Endothelial cell of umbilical vein (primary cell): ENCODE measurements around the gene TOR1A. TPM values are rescaled to one million over a fixed set of nuclear protein-coding genes. Genes with fewer than 3 reads are reported as not detected.

Source experiments
- BruUV-seq: library from RNA; stranded (reverse); fragments of 400-500 nt; replicated peaks from 2 replicates; lab custom pipeline; 2021; lab: Mats Ljungman, UMichigan
- CTCF ChIA-PET: fragments of 300-600, 350-600 bp; sonication (Branson Sonifier 250); formaldehyde crosslinking; loops from one replicate; lab custom pipeline; 2021; ENCODE audit warnings: antibody characterized with exemption, inconsistent platforms; lab: Charles Lee
- POLR2A ChIA-PET: fragments of 300-600, 350-600 bp; sonication (Branson Sonifier 250); formaldehyde crosslinking; loops from one replicate; lab custom pipeline; 2021; ENCODE audit warnings: antibody characterized with exemption, inconsistent platforms; lab: Charles Lee
- DNase-seq: peaks from one replicate; pipeline ENCODE4 v3.0.0-alpha.2; 2011; ENCODE audit warnings: low read depth, low spot score
- FAIRE-seq: peaks from 2 replicates; lab custom pipeline; 2011; peaks lifted over from hg19 to GRCh38; lab: Jason Lieb, UNC
- H2AFZ ChIP-seq: 2 replicates; pipeline ENCODE4 v1.6.0; 2012; ENCODE audit warnings: low read depth, low read length, control low read depth, inconsistent platforms
- H3K27ac ChIP-seq: 2 replicates; pipeline ENCODE4 v1.5.1; 2011; ENCODE audit warnings: low read depth, mild to moderate bottlenecking, control low read depth, low read length, moderate library complexity; ENCODE audit not compliant: insufficient read depth
- H3K27me3 ChIP-seq, 2 experiments: 2 replicates each; pipeline versions ENCODE4 v1.6.0 to v1.6.1; 2011; ENCODE audit warnings: low read length in 2 of 2, mixed read lengths in 1 of 2; ENCODE audit not compliant: control insufficient read depth in 2 of 2, insufficient read depth in 2 of 2
- H3K36me3 ChIP-seq, 2 experiments: 2 replicates in 1 of 2; 3 replicates in 1 of 2; pipeline ENCODE4 v1.5.1; 2011; ENCODE audit warnings: low read length in 2 of 2, mild to moderate bottlenecking in 1 of 2, moderate library complexity in 1 of 2; ENCODE audit not compliant: control insufficient read depth in 2 of 2, insufficient read depth in 2 of 2; ENCODE audit errors: extremely low read depth in 1 of 2
- H3K4me1 ChIP-seq: 3 replicates; pipeline ENCODE4 v1.5.1; 2011; ENCODE audit warnings: mild to moderate bottlenecking, low read length; ENCODE audit not compliant: control insufficient read depth, insufficient read depth; ENCODE audit errors: extremely low read depth
- H3K4me2 ChIP-seq: 2 replicates; pipeline ENCODE4 v1.6.1; 2011; ENCODE audit warnings: low read length, control low read depth, mixed read lengths; ENCODE audit not compliant: insufficient read depth
- H3K4me3 ChIP-seq, 3 experiments: fragments of 200-600 bp in 1 of 3; sonication (generic), shearing (Covaris generic) in 1 of 3; replicated peaks in 1 of 3; 2 replicates each; pipeline ENCODE4 v1.5.1; 2011 to 2016; ENCODE audit warnings: control low read depth in 3 of 3, low read length in 3 of 3, mild to moderate bottlenecking in 2 of 3, inconsistent platforms in 1 of 3, low read depth in 1 of 3, moderate library complexity in 1 of 3; ENCODE audit not compliant: insufficient read depth in 1 of 3
- H3K79me2 ChIP-seq: 2 replicates; pipeline ENCODE4 v1.6.0; 2012; ENCODE audit warnings: low read length, inconsistent platforms; ENCODE audit not compliant: control insufficient read depth, insufficient read depth
- H3K9ac ChIP-seq: replicated peaks from 2 replicates; pipeline ENCODE3; 2011; ENCODE audit warnings: low read length, control low read depth; ENCODE audit not compliant: insufficient read depth; ENCODE audit errors: extremely low read depth
- H3K9me1 ChIP-seq: replicated peaks from 3 replicates; pipeline ENCODE4 v1.6.0; 2011; ENCODE audit warnings: mild to moderate bottlenecking, low read length; ENCODE audit not compliant: control insufficient read depth, insufficient read depth; ENCODE audit errors: extremely low read depth
- H3K9me3 ChIP-seq: replicated peaks from 2 replicates; pipeline ENCODE4 v1.5.1; 2012; ENCODE audit warnings: low read length, inconsistent platforms; ENCODE audit not compliant: control insufficient read depth, insufficient read depth
- H4K20me1 ChIP-seq: replicated peaks from 2 replicates; pipeline ENCODE3; 2011; ENCODE audit warnings: mild to moderate bottlenecking, low read length; ENCODE audit not compliant: control insufficient read depth, insufficient read depth; ENCODE audit errors: extremely low read depth
- CTCF ChIP-seq, 2 donors: IDR thresholded peaks; 1 replicate in 1 of 2; 2 replicates in 1 of 2; pipeline ENCODE4 v1.5.1; 2011; ENCODE audit warnings: low read length in 2 of 2, mild to moderate bottlenecking in 2 of 2, moderate library complexity in 2 of 2, control low read depth in 1 of 2, inconsistent platforms in 1 of 2, low read depth in 1 of 2; ENCODE audit not compliant: insufficient read depth in 1 of 2; ENCODE audit errors: extremely low read depth in 1 of 2
- EZH2 ChIP-seq: IDR thresholded peaks from 2 replicates; pipeline ENCODE4 v1.6.1; 2012; ENCODE audit warnings: borderline replicate concordance, low read depth, mild to moderate bottlenecking, moderate library complexity, low read length, inconsistent platforms; ENCODE audit not compliant: severe bottlenecking
- FOS ChIP-seq: IDR thresholded peaks from 2 replicates; pipeline ENCODE4 v1.6.1; 2011; ENCODE audit warnings: mild to moderate bottlenecking, low read length, moderate library complexity, borderline replicate concordance; ENCODE audit not compliant: insufficient read depth
- GATA2 ChIP-seq: IDR thresholded peaks from 2 replicates; pipeline ENCODE4 v1.7.0; 2011; ENCODE audit warnings: low read depth, mild to moderate bottlenecking, moderate library complexity, mixed read lengths, low read length; ENCODE audit not compliant: insufficient read length, insufficient read depth
- JUN ChIP-seq: IDR thresholded peaks from 2 replicates; pipeline ENCODE4 v1.6.1; 2011; ENCODE audit warnings: borderline replicate concordance, low read depth; ENCODE audit not compliant: insufficient read length, insufficient read depth
- MYC ChIP-seq: IDR thresholded peaks from one replicate; pipeline ENCODE4 v1.6.1; 2011; ENCODE audit warnings: mild to moderate bottlenecking, low read depth, low read length
- POLR2A ChIP-seq: IDR thresholded peaks from 2 replicates; pipeline ENCODE4 v1.6.1; 2012; ENCODE audit warnings: low read depth, mild to moderate bottlenecking, control low read depth, low read length
- POLR2AphosphoS5 ChIP-seq: IDR thresholded peaks from 2 replicates; pipeline ENCODE4 v1.6.1; 2012; ENCODE audit warnings: low read depth, mild to moderate bottlenecking, control low read depth, low read length, moderate library complexity; ENCODE audit not compliant: insufficient read depth
- dilution Hi-C: fragments of 300-500 bp; cut with MboI; formaldehyde crosslinking; loops from one replicate; pipeline ENCODE4 v1.15.0; 2019; ENCODE audit warnings: low sequenced_read_pairs; ENCODE audit not compliant: extremely low pct_ligation_motif_present
- intact Hi-C: fragments of 100-400 bp; cut with micrococcal nuclease; formaldehyde crosslinking; loops from one replicate; pipeline ENCODE4 v1.10.0; 2022
- polyA plus RNA-seq, 4 experiments: library from polyadenylated mRNA; depleted of rRNA in 3 of 4; stranded (reverse) in 3 of 4; unstranded in 1 of 4; fragments of >200 nt; gene quantifications; 2 replicates each; pipeline versions ENCODE4 v1.2.1 to v1.2.3, GENCODE V29; 2011 to 2012; ENCODE audit warnings: missing spikeins in 1 of 4
- total RNA-seq: library from RNA; stranded (reverse); gene quantifications from 2 replicates; pipeline ENCODE4 v1.2.3, GENCODE V29; 2021
- TF ChIP-seq, protein P1 (sequence below): IDR thresholded peaks from 2 replicates; pipeline ENCODE4 v1.6.1; 2011; ENCODE audit not compliant: insufficient read depth, insufficient read length

Gene TOR1A
- total and polyA plus RNA-seq, 2 donors (not counting 3 experiments of a cell fraction or from before 2014, with no cell fraction given) = 57.8 to 89.8 TPM

- peaks cover 4% of the 10 kb centered on the region for H3K4me1 ChIP-seq
- H3K36me3 ChIP-seq = no peaks in the 10 kb centered on the region
- DNase-seq (peak; percentile 78), FAIRE-seq (peak; percentile 94)
- H3K9me1 ChIP-seq = no peaks in the 10 kb centered on the region
- ChIA-PET POLR2A (interaction anchor here (0.9 kb wide), 1 partner anchor 150 kb away, joined by 3 read pairs; no protein-coding TSS in a partner anchor), CTCF (interaction anchor here (0.6 to 2.5 kb wide), 13 partner anchors 9 to 645 kb away, joined by 3 to 28 read pairs (median 4); partner anchors contain the start of gene ASB6)
- dilution Hi-C loops (loop anchor here (5.0 kb wide), 1 partner anchor 50 kb away; no protein-coding TSS in a partner anchor), intact Hi-C loops (no loop called here)
- H3K79me2 ChIP-seq = no peaks in the 10 kb centered on the region
- no peaks in the 10 kb centered on the region for H3K9me3 ChIP-seq
- H3K4me2 ChIP-seq = peak overlapping the region; percentile 21
- no peak overlapping the region for H3K27ac ChIP-seq
- H4K20me1 ChIP-seq = no peaks in the 10 kb centered on the region
- no peak overlapping the region for H3K4me3 ChIP-seq
- no peak overlapping the region for H3K9ac ChIP-seq
- peaks cover 0 to 2% of the 10 kb centered on the region in 2 experiments for H3K27me3 ChIP-seq
- peak overlapping the region; percentile 53 for H2AFZ ChIP-seq
- no TSS peak for BruUV-seq
- TF ChIP-seq JUN (peak; percentile 62), GATA2 (peak; percentile 74), FOS (peak; percentile 87), MYC (no peak)
- TF ChIP-seq, protein P1, sequence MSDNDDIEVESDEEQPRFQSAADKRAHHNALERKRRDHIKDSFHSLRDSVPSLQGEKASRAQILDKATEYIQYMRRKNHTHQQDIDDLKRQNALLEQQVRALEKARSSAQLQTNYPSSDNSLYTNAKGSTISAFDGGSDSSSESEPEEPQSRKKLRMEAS = no peak
These were observed 46.8 kb downstream of the TOR1A start for GRCh38 chr9:129776938-129777768.

GRCh38 chr9:129776566-129776937, 47.4 kb downstream of the TOR1A start:
- POLR2A ChIA-PET = no interaction called here
- no peak for FAIRE-seq
- TF ChIP-seq POLR2AphosphoS5 = no peak
- TF ChIP-seq EZH2 = no peak
- TF ChIP-seq MYC = no peak
- TF ChIP-seq FOS = no peak
- TF ChIP-seq, protein P1 = no peak
- TF ChIP-seq POLR2A = no peak
- TF ChIP-seq CTCF (IDR thresholded peaks at IDR 0.05; ENCODE audit: extremely low read depth in 1 of 2, insufficient read depth in 1 of 2, low read depth in 1 of 2, low read length in 2 of 2) = no peak
- no peak for TF ChIP-seq GATA2
- TF ChIP-seq JUN = no peak
- Histone ChIP-seq H2AFZ (no peak overlapping the region), H3K27me3 (peaks cover 0 to 2% of the 10 kb centered on the region in 2 experiments), H4K20me1 (no peaks in the 10 kb centered on the region), H3K36me3 (no peaks in the 10 kb centered on the region), H3K4me2 (no peak overlapping the region), H3K79me2 (no peaks in the 10 kb centered on the region), H3K9me1 (no peaks in the 10 kb centered on the region), H3K9ac (no peak overlapping the region), H3K4me3 (no peak overlapping the region), H3K27ac (no peak overlapping the region), H3K9me3 (no peaks in the 10 kb centered on the region), H3K4me1 (peaks cover 4% of the 10 kb centered on the region)
- intact Hi-C loops (no loop called here), dilution Hi-C loops (loop anchor here (5.0 kb wide), 1 partner anchor 49 kb away; no protein-coding TSS in a partner anchor)
- CTCF ChIA-PET = interaction anchor here (0.6 to 2.5 kb wide), 13 partner anchors 8 to 638 kb away, joined by 3 to 28 read pairs (median 4); partner anchors contain the start of gene ASB6
- DNase-seq = no peak
- no TSS peak for BruUV-seq
